Measurements from ENCODE around the gene TPRX1.
A peak's percentile ranks its signal among the peaks of the same experiment; 100 is the strongest.

Gene TPRX1

GRCh38 chr19:47794526-47794925 lies 9.8 kb downstream of the TPRX1 start (continued):
- no peak for TF ChIP-seq ZNF704 (tag by site-specific recombination; IDR thresholded peaks at IDR 0.05)
- TF ChIP-seq ZNF112 (tag by site-specific recombination; IDR thresholded peaks at IDR 0.05), result no peak
- no peak for TF ChIP-seq ZNF76 (tag by site-specific recombination; IDR thresholded peaks at IDR 0.05; ENCODE audit: borderline replicate concordance, low read depth)
- TF ChIP-seq ZIC2 (tag by site-specific recombination; IDR thresholded peaks at IDR 0.05), result no peak
- TF ChIP-seq ZNF596 (tag by site-specific recombination; IDR thresholded peaks at IDR 0.05), result no peak

DNA sequence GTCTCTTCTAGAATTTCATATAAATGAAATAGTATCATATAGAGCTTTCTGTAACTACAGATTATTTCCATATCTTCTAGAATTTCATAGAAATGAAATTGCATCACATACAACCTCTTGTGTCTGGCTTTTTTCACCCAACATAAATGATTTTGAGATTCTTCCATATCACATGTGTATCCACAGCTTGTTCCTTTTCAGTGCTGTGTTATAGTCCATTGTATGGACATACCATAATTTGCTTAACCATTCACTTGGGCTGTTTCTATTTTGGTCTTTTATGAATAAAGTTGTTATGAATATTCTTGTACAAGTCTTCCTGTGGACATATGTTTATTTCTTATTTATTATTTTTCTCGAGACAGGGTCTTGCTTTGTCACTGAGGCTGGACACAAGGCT lies 11.7 kb downstream of the TPRX1 start:
- ChIA-PET CTCF (interaction anchor here (0.6 to 7.9 kb wide), 7 partner anchors 11 to 77 kb away, joined by 3 to 197 read pairs (median 3); no protein-coding TSS in a partner anchor), POLR2A (no interaction called here)
- TF ChIP-seq ZNF146 (tag by site-specific recombination; IDR thresholded peaks at IDR 0.05), result peak; percentile 90
- TF ChIP-seq ZBTB20 (tag by site-specific recombination; IDR thresholded peaks at IDR 0.05), result no peak
- peak; percentile 79 for TF ChIP-seq ZNF580 (tag by site-specific recombination; IDR thresholded peaks at IDR 0.05)
- peak; percentile 44; the same call in 1 of the 2 replicates for TF ChIP-seq ZNF280D (tag by site-specific recombination; IDR thresholded peaks at IDR 0.05)
- H3K4me1 ChIP-seq (ENCODE audit: control insufficient read depth, insufficient read depth, low read length), result no peaks in the 10 kb centered on the region
- H3K36me3 ChIP-seq (ENCODE audit: control insufficient read depth in 2 of 2, insufficient read depth in 1 of 2, low read length in 2 of 2), result no peaks in the 10 kb centered on the region; a peak in 1 of 3 replicates
- no peaks in the 10 kb centered on the region for H3K9me3 ChIP-seq (ENCODE audit: control insufficient read depth, insufficient read depth, low read depth, low read length)
- H3K4me3 ChIP-seq (ENCODE audit: low read depth, low read length), result no peak overlapping the region
- no peak overlapping the region for H3K27ac ChIP-seq (ENCODE audit: extremely low read depth, low read depth, low read length)

GRCh38 chr19:47790398-47790814 lies 13.9 kb downstream of the TPRX1 start:
- ChIA-PET CTCF (interaction anchor here (0.6 to 7.9 kb wide), 31 partner anchors 8 to 392 kb away, joined by 3 to 197 read pairs (median 5); partner anchors contain the start of genes EHD2 and NOP53), POLR2A (interaction anchor here (0.6 kb wide), 1 partner anchor 25 kb away, joined by 3 read pairs; no protein-coding TSS in a partner anchor)
- Histone ChIP-seq H3K9me3 (ENCODE audit: control insufficient read depth, insufficient read depth, low read depth, low read length) (no peaks in the 10 kb centered on the region), H3K27ac (ENCODE audit: extremely low read depth, low read depth, low read length) (no peak overlapping the region), H3K4me1 (ENCODE audit: control insufficient read depth, insufficient read depth, low read length) (no peaks in the 10 kb centered on the region), H3K4me3 (ENCODE audit: low read depth, low read length) (no peak overlapping the region), H3K36me3 (ENCODE audit: control insufficient read depth in 2 of 2, insufficient read depth in 1 of 2, low read length in 2 of 2) (peaks cover 4 to 8% of the 10 kb centered on the region in 2 experiments; a peak in 2 of 3 replicates)
- TF ChIP-seq ZNF426 (tag by site-specific recombination; IDR thresholded peaks at IDR 0.05), result no peak
- peak; percentile 36; the same call in 1 of the 2 replicates for TF ChIP-seq SP3 (tag by site-specific recombination; IDR thresholded peaks at IDR 0.05)
- 0 out of 2 replicates have a peak, but pooled peaks have one; percentile 15 for TF ChIP-seq ZXDB (tag by site-specific recombination; IDR thresholded peaks at IDR 0.05)
- no peak for TF ChIP-seq ZNF112 (tag by site-specific recombination; IDR thresholded peaks at IDR 0.05)
- TF ChIP-seq, protein P1, sequence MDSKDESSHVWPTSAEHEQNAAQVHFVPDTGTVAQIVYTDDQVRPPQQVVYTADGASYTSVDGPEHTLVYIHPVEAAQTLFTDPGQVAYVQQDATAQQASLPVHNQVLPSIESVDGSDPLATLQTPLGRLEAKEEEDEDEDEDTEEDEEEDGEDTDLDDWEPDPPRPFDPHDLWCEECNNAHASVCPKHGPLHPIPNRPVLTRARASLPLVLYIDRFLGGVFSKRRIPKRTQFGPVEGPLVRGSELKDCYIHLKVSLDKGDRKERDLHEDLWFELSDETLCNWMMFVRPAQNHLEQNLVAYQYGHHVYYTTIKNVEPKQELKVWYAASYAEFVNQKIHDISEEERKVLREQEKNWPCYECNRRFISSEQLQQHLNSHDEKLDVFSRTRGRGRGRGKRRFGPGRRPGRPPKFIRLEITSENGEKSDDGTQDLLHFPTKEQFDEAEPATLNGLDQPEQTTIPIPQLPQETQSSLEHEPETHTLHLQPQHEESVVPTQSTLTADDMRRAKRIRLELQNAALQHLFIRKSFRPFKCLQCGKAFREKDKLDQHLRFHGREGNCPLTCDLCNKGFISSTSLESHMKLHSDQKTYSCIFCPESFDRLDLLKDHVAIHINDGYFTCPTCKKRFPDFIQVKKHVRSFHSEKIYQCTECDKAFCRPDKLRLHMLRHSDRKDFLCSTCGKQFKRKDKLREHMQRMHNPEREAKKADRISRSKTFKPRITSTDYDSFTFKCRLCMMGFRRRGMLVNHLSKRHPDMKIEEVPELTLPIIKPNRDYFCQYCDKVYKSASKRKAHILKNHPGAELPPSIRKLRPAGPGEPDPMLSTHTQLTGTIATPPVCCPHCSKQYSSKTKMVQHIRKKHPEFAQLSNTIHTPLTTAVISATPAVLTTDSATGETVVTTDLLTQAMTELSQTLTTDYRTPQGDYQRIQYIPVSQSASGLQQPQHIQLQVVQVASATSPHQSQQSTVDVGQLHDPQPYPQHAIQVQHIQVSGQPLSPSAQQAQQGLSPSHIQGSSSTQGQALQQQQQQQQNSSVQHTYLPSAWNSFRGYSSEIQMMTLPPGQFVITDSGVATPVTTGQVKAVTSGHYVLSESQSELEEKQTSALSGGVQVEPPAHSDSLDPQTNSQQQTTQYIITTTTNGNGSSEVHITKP (tag by site-specific recombination; IDR thresholded peaks at IDR 0.05), result peak; percentile 51
- 0 out of 2 replicates have a peak, but pooled peaks have one; percentile 39 for TF ChIP-seq KLF1 (tag by site-specific recombination; IDR thresholded peaks at IDR 0.05)
- peak; percentile 41 for TF ChIP-seq ZNF654 (tag by site-specific recombination; IDR thresholded peaks at IDR 0.05; ENCODE audit: low read depth)
- TF ChIP-seq ZNF366 (tag by site-specific recombination; conservative IDR thresholded peaks at IDR 0.05), result 0 out of 2 replicates have a peak, but pooled peaks have one; percentile 32
- TF ChIP-seq ZNF792 (tag by site-specific recombination; IDR thresholded peaks at IDR 0.05), result no peak
- TF ChIP-seq, protein P2, sequence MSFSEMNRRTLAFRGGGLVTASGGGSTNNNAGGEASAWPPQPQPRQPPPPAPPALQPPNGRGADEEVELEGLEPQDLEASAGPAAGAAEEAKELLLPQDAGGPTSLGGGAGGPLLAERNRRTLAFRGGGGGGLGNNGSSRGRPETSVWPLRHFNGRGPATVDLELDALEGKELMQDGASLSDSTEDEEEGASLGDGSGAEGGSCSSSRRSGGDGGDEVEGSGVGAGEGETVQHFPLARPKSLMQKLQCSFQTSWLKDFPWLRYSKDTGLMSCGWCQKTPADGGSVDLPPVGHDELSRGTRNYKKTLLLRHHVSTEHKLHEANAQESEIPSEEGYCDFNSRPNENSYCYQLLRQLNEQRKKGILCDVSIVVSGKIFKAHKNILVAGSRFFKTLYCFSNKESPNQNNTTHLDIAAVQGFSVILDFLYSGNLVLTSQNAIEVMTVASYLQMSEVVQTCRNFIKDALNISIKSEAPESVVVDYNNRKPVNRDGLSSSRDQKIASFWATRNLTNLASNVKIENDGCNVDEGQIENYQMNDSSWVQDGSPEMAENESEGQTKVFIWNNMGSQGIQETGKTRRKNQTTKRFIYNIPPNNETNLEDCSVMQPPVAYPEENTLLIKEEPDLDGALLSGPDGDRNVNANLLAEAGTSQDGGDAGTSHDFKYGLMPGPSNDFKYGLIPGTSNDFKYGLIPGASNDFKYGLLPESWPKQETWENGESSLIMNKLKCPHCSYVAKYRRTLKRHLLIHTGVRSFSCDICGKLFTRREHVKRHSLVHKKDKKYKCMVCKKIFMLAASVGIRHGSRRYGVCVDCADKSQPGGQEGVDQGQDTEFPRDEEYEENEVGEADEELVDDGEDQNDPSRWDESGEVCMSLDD (tag by site-specific recombination; IDR thresholded peaks at IDR 0.05), result 0 out of 2 replicates have a peak, but pooled peaks have one; percentile 11
- peak; percentile 29; the same call in 1 of the 2 replicates for TF ChIP-seq SP7 (tag by site-specific recombination; IDR thresholded peaks at IDR 0.05)
- no peak for TF ChIP-seq ZNF341 (tag by site-specific recombination; IDR thresholded peaks at IDR 0.05; ENCODE audit: low read depth)
